GM04504 (cell line): ENCODE measurements around the gene MC1R.
"Not testable (repeated sequence)": the region's sequence is repeated elsewhere in the genome, so short reads cannot be mapped to it uniquely, and the experiment has no call there.

ENCODE experiments used
- DNase-seq: peaks from one replicate; pipeline ENCODE4 v3.0.0-alpha.2; 2012; ENCODE audit warnings: low read depth

The MC1R gene

GRCh38 chr16:89913408-89914387 is 5.0 kb upstream of the MC1R start:
- no peak for DNase-seq

GRCh38 chr16:89914642-89915285 is 3.9 kb upstream of the MC1R start:
- not testable (repeated sequence) for DNase-seq

GRCh38 chr16:89915303-89916232 is 3.1 kb upstream of the MC1R start:
- DNase-seq, result no peak

- DNase-seq, result peak; percentile 77
Observed at GRCh38 chr16:89917773-89918452, 749 bp upstream of the MC1R start.

- no peak for DNase-seq
Observed at GRCh38 chr16:89919535-89920406, 1.1 kb downstream of the MC1R start.

GRCh38 chr16:89920723-89921122 is 2.1 kb downstream of the MC1R start:
- no peak for DNase-seq

- DNase-seq, result no peak
Observed at GRCh38 chr16:89921131-89921701, 2.6 kb downstream of the MC1R start.

- peak; percentile 87 for DNase-seq
Observed at GRCh38 chr16:89921702-89922476, 3.2 kb downstream of the MC1R start.

GRCh38 chr16:89922477-89922883 is 3.8 kb downstream of the MC1R start:
- peak; percentile 91 for DNase-seq

GRCh38 chr16:89922884-89923639 is 4.4 kb downstream of the MC1R start, which contains the start of gene TUBB3:
Gene TUBB3, plus strand, starts transcription at chr16:89923342. Its CDS starts 60 bp downstream, at chr16:89923402.
- DNase-seq, result peak; percentile 63

- DNase-seq, result no peak
Observed at GRCh38 chr16:89923640-89924296, 5.1 kb downstream of the MC1R start.

GRCh38 chr16:89924297-89924924 is 5.7 kb downstream of the MC1R start:
- DNase-seq, result no peak

- no peak for DNase-seq
Observed at GRCh38 chr16:89924925-89925307, 6.3 kb downstream of the MC1R start.

GRCh38 chr16:89925596-89926079 is 7.0 kb downstream of the MC1R start:
- no peak for DNase-seq

- DNase-seq, result no peak
Observed at GRCh38 chr16:89931305-89931896, 12.7 kb downstream of the MC1R start.

GRCh38 chr16:89931964-89932363 is 13.3 kb downstream of the MC1R start:
- no peak for DNase-seq

- DNase-seq, result not testable (repeated sequence)
Observed at GRCh38 chr16:89934019-89934418, 15.4 kb downstream of the MC1R start.
